HL-60 (cell line): ENCODE data around the gene PTGES3L.

Source experiments
- CTCF ChIP-seq: IDR thresholded peaks from one replicate; pipeline ENCODE4 v1.5.1; 2011; ENCODE audit warnings: low read length, control low read depth, inconsistent platforms; ENCODE audit not compliant: insufficient read depth
- POLR2AphosphoS5 ChIP-seq: IDR thresholded peaks from 2 replicates; pipeline ENCODE4 v1.6.1; 2012; ENCODE audit warnings: low read depth
- REST ChIP-seq: IDR thresholded peaks from 2 replicates; pipeline ENCODE4 v1.6.1; 2012; ENCODE audit warnings: low read depth; ENCODE audit not compliant: insufficient replicate concordance
- SPI1 ChIP-seq: IDR thresholded peaks from 2 replicates; pipeline ENCODE4 v1.6.1; 2012; ENCODE audit warnings: low read depth, mild to moderate bottlenecking, borderline replicate concordance

GRCh38 chr17:42991471-42991870 is 11.6 kb upstream of the PTGES3L start:
- TF ChIP-seq CTCF, result no peak
- no peak for TF ChIP-seq POLR2AphosphoS5
- TF ChIP-seq REST, result no peak
- TF ChIP-seq SPI1, result no peak
